HEK293 (cell line): ENCODE measurements around the gene SLC35B1.

Experiments
- CTCF ChIA-PET: fragments of 350-600 bp; formaldehyde crosslinking; extraction: SDS; loops from one replicate; lab custom pipeline; 2021; ENCODE audit warnings: antibody characterized with exemption; lab: Yijun Ruan, JAX
- POLR2A ChIA-PET: fragments of 300-600 bp; formaldehyde crosslinking; extraction: SDS; loops from one replicate; lab custom pipeline; 2020; ENCODE audit warnings: antibody characterized with exemption, inconsistent platforms; lab: Yijun Ruan, JAX
- H3K27ac ChIP-seq: fragments of 200-500 bp; sonication (Bioruptor generic); 2 replicates; pipeline ENCODE4 v1.5.1; 2014; ENCODE audit warnings: low read depth, low read length, control low read depth, inconsistent platforms; ENCODE audit errors: extremely low read depth
- H3K36me3 ChIP-seq, 2 experiments: fragments of 200-500 bp in 1 of 2; sonication (Bioruptor generic) in 1 of 2; 1 replicate in 1 of 2; 2 replicates in 1 of 2; pipeline ENCODE4 v1.5.1; 2014 to 2017; ENCODE audit warnings: inconsistent platforms in 2 of 2, low read length in 2 of 2; ENCODE audit not compliant: control insufficient read depth in 2 of 2, insufficient read depth in 1 of 2
- H3K4me1 ChIP-seq: fragments of 200-500 bp; sonication (Bioruptor generic); 2 replicates; pipeline ENCODE4 v1.5.1; 2014; ENCODE audit warnings: mild to moderate bottlenecking, low read length, inconsistent platforms; ENCODE audit not compliant: control insufficient read depth, insufficient read depth
- H3K4me3 ChIP-seq: 2 replicates; pipeline ENCODE4 v1.5.1; 2011; ENCODE audit warnings: low read depth, mild to moderate bottlenecking, control low read depth, low read length, moderate library complexity
- H3K9me3 ChIP-seq: fragments of 200-500 bp; sonication (Bioruptor generic); 2 replicates; pipeline ENCODE4 v1.5.1; 2014; ENCODE audit warnings: low read depth, low read length, inconsistent platforms; ENCODE audit not compliant: control insufficient read depth, insufficient read depth
- BCL11B ChIP-seq: fragments of 450-650 bp; formaldehyde crosslinking; IDR thresholded peaks from 2 replicates; pipeline ENCODE4 v1.5.1; 2016; ENCODE audit warnings: low read depth, missing biosample characterization, missing genetic modification characterization
- BCL6B ChIP-seq: fragments of 450-650 bp; formaldehyde crosslinking; IDR thresholded peaks from 2 replicates; pipeline ENCODE4 v1.5.1; 2017; ENCODE audit warnings: missing biosample characterization, missing genetic modification characterization
- CTCF ChIP-seq: fragments of 450-650 bp; formaldehyde crosslinking; IDR thresholded peaks from 2 replicates; pipeline ENCODE4 v1.5.1; 2016; ENCODE audit warnings: missing biosample characterization, missing genetic modification characterization
- HOXD13 ChIP-seq: sonication (generic); formaldehyde crosslinking; IDR thresholded peaks from 2 replicates; pipeline ENCODE4 v1.8.0; 2022; ENCODE audit warnings: missing genetic modification reagents, borderline replicate concordance
- KLF7 ChIP-seq: fragments of 450-650 bp; formaldehyde crosslinking; IDR thresholded peaks from 2 replicates; pipeline ENCODE4 v1.5.1; 2016; ENCODE audit warnings: missing biosample characterization, missing genetic modification characterization, borderline replicate concordance
- MZF1 ChIP-seq: fragments of 450-650 bp; formaldehyde crosslinking; IDR thresholded peaks from 2 replicates; pipeline ENCODE4 v1.5.1; 2017; ENCODE audit warnings: missing biosample characterization, missing genetic modification characterization, borderline replicate concordance
- ZBTB21 ChIP-seq: fragments of 450-650 bp; formaldehyde crosslinking; IDR thresholded peaks from 2 replicates; pipeline ENCODE4 v1.5.1; 2017; ENCODE audit warnings: missing biosample characterization, missing genetic modification characterization
- ZEB2 ChIP-seq: fragments of 450-650 bp; formaldehyde crosslinking; IDR thresholded peaks from 2 replicates; pipeline ENCODE4 v1.5.1; 2016; ENCODE audit warnings: missing biosample characterization, missing genetic modification characterization
- ZNF146 ChIP-seq: fragments of 450-650 bp; formaldehyde crosslinking; IDR thresholded peaks from 2 replicates; pipeline ENCODE4 v1.5.1; 2016; ENCODE audit warnings: missing biosample characterization, missing genetic modification characterization
- ZNF214 ChIP-seq: fragments of 450-650 bp; formaldehyde crosslinking; IDR thresholded peaks from 2 replicates; pipeline ENCODE4 v1.5.1; 2017; ENCODE audit warnings: missing biosample characterization, mild to moderate bottlenecking, missing genetic modification characterization, borderline replicate concordance
- ZNF221 ChIP-seq: fragments of 450-650 bp; formaldehyde crosslinking; IDR thresholded peaks from 2 replicates; pipeline ENCODE4 v1.5.1; 2017; ENCODE audit warnings: missing biosample characterization, missing genetic modification characterization, borderline replicate concordance
- ZNF223 ChIP-seq: fragments of 450-650 bp; formaldehyde crosslinking; IDR thresholded peaks from 2 replicates; pipeline ENCODE4 v1.5.1; 2016; ENCODE audit warnings: missing biosample characterization, missing genetic modification characterization
- ZNF391 ChIP-seq: fragments of 450-650 bp; formaldehyde crosslinking; IDR thresholded peaks from 2 replicates; pipeline ENCODE4 v1.5.1; 2016; ENCODE audit warnings: low read depth, missing biosample characterization, missing genetic modification characterization, borderline replicate concordance
- ZNF398 ChIP-seq: fragments of 450-650 bp; formaldehyde crosslinking; IDR thresholded peaks from 2 replicates; pipeline ENCODE4 v1.5.1; 2017; ENCODE audit warnings: missing biosample characterization, missing genetic modification characterization
- ZNF426 ChIP-seq: fragments of 450-650 bp; formaldehyde crosslinking; IDR thresholded peaks from 2 replicates; pipeline ENCODE4 v1.5.1; 2017; ENCODE audit warnings: missing biosample characterization, missing genetic modification characterization, mild to moderate bottlenecking, inconsistent platforms, moderate library complexity
- ZNF768 ChIP-seq: fragments of 450-650 bp; formaldehyde crosslinking; IDR thresholded peaks from 2 replicates; pipeline ENCODE4 v1.5.1; 2018; ENCODE audit warnings: missing biosample characterization, mild to moderate bottlenecking, missing genetic modification characterization
- ZNF830 ChIP-seq: fragments of 450-650 bp; IDR thresholded peaks from 2 replicates; pipeline ENCODE4 v1.5.0; 2018; ENCODE audit warnings: missing biosample characterization, missing genetic modification characterization, low read depth, mild to moderate bottlenecking, moderate library complexity
- ZNF843 ChIP-seq: fragments of 450-650 bp; formaldehyde crosslinking; IDR thresholded peaks from 2 replicates; pipeline ENCODE4 v1.5.1; 2016; ENCODE audit warnings: missing biosample characterization, missing genetic modification characterization
- ZXDB ChIP-seq: fragments of 450-650 bp; formaldehyde crosslinking; IDR thresholded peaks from 2 replicates; pipeline ENCODE4 v1.5.1; 2016; ENCODE audit warnings: missing biosample characterization, missing genetic modification characterization

Gene SLC35B1

GRCh38 chr17:49741692-49742076 lies 33.9 kb upstream of the SLC35B1 start (continued):
- TF ChIP-seq ZNF223 (tag by site-specific recombination) (no peak), BCL11B (no peak), ZNF214 (no peak), ZNF146 (tag by site-specific recombination) (no peak), ZBTB21 (tag by site-specific recombination) (no peak), ZEB2 (no peak), ZNF221 (tag by site-specific recombination) (no peak), MZF1 (no peak), ZXDB (tag by site-specific recombination) (no peak), KLF7 (tag by site-specific recombination) (no peak), ZNF391 (tag by site-specific recombination) (no peak), CTCF (tag by site-specific recombination) (no peak)

GRCh38 chr17:49741009-49741691 lies 33.4 kb upstream of the SLC35B1 start:
- no peak overlapping the region for H3K4me3 ChIP-seq
- TF ChIP-seq ZNF843 (tag by site-specific recombination) (no peak), ZNF830 (tag by site-specific recombination) (no peak), ZNF768 (tag by site-specific recombination) (no peak), ZNF398 (tag by site-specific recombination) (no peak), HOXD13 (CRISPR knock-in tag) (no peak), ZNF426 (tag by site-specific recombination) (no peak), BCL6B (tag by site-specific recombination) (no peak)
- no peak overlapping the region for H3K27ac ChIP-seq
- POLR2A ChIA-PET, result interaction anchor here (0.5 to 5.4 kb wide), 2 partner anchors 23 to 27 kb away, joined by 3 to 27 read pairs; partner anchors contain the start of gene FAM117A
- H3K36me3 ChIP-seq, result no peaks in the 10 kb centered on the region; a peak in 1 of 3 replicates
- H3K9me3 ChIP-seq, result no peaks in the 10 kb centered on the region
- no peaks in the 10 kb centered on the region for H3K4me1 ChIP-seq
- CTCF ChIA-PET, result interaction anchor here (0.7 to 1.2 kb wide), 3 partner anchors 9 to 301 kb away, joined by 3 read pairs; no protein-coding TSS in a partner anchor
